ENCODE data around the gene LCN2.
"Not testable (repeated sequence)": the region's sequence is repeated elsewhere in the genome, so short reads cannot be mapped to it uniquely, and the experiment has no call there.

GRCh38 chr9:128130651-128131050 is 18.6 kb upstream of the LCN2 start:
- TF ChIP-seq SAP30 (IDR thresholded peaks at IDR 0.05; ENCODE audit: borderline replicate concordance, insufficient read depth, low read depth, low read length, poor library complexity, severe bottlenecking); ELF1 (tag; IDR thresholded peaks at IDR 0.05); EZH2 (IDR thresholded peaks at IDR 0.05; ENCODE audit: borderline replicate concordance, low read depth, low read length); IRF1 (CRISPR knock-in tag; IDR thresholded peaks at IDR 0.05; ENCODE audit: borderline replicate concordance); EP300 (IDR thresholded peaks at IDR 0.05; ENCODE audit: low read length); ZFP30 (CRISPR knock-in tag; IDR thresholded peaks at IDR 0.05; ENCODE audit: borderline replicate concordance); HLTF (IDR thresholded peaks at IDR 0.05); NFE2L1 (tag; IDR thresholded peaks at IDR 0.05; ENCODE audit: borderline replicate concordance, low read depth): not testable (repeated sequence)
- TF ChIP-seq, protein P1, sequence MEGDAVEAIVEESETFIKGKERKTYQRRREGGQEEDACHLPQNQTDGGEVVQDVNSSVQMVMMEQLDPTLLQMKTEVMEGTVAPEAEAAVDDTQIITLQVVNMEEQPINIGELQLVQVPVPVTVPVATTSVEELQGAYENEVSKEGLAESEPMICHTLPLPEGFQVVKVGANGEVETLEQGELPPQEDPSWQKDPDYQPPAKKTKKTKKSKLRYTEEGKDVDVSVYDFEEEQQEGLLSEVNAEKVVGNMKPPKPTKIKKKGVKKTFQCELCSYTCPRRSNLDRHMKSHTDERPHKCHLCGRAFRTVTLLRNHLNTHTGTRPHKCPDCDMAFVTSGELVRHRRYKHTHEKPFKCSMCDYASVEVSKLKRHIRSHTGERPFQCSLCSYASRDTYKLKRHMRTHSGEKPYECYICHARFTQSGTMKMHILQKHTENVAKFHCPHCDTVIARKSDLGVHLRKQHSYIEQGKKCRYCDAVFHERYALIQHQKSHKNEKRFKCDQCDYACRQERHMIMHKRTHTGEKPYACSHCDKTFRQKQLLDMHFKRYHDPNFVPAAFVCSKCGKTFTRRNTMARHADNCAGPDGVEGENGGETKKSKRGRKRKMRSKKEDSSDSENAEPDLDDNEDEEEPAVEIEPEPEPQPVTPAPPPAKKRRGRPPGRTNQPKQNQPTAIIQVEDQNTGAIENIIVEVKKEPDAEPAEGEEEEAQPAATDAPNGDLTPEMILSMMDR (IDR thresholded peaks at IDR 0.05 in 2 of 3, conservative IDR thresholded peaks at IDR 0.05 in 1 of 3; ENCODE audit: insufficient read depth in 2 of 3, low read depth in 1 of 3, low read length in 3 of 3), result not testable (repeated sequence)
